ENCODE data around the gene HOXD10. TPM values are rescaled to one million over a fixed set of nuclear protein-coding genes. Genes with fewer than 3 reads are reported as not detected.
A peak's percentile ranks its signal among the peaks of the same experiment; 100 is the strongest.

The HOXD10 gene
- total RNA-seq, 1 experiment from 2014 or later, result 88.6 TPM

DNA sequence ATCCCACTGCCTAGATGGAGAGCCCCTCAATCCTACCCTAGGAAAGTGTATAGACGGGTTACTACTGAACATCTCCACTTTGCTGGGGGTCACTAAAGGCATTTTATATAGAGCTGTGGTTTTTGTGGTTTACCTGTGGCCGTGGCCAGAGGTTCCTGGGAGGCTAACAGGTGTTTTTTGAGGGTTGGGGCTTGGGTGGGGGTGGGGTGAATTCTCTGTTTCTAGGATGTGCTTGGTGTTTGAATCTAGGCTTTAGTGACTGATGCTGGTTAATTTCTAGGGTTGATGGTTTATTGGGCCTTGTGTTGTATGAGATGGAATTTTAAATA, 20.6 kb downstream of the HOXD10 start:
- TF ChIP-seq EZH2 (IDR thresholded peaks at IDR 0.05; ENCODE audit: borderline replicate concordance, low read depth, low read length, poor library complexity, severe bottlenecking), result no peak
- TF ChIP-seq, protein P1, sequence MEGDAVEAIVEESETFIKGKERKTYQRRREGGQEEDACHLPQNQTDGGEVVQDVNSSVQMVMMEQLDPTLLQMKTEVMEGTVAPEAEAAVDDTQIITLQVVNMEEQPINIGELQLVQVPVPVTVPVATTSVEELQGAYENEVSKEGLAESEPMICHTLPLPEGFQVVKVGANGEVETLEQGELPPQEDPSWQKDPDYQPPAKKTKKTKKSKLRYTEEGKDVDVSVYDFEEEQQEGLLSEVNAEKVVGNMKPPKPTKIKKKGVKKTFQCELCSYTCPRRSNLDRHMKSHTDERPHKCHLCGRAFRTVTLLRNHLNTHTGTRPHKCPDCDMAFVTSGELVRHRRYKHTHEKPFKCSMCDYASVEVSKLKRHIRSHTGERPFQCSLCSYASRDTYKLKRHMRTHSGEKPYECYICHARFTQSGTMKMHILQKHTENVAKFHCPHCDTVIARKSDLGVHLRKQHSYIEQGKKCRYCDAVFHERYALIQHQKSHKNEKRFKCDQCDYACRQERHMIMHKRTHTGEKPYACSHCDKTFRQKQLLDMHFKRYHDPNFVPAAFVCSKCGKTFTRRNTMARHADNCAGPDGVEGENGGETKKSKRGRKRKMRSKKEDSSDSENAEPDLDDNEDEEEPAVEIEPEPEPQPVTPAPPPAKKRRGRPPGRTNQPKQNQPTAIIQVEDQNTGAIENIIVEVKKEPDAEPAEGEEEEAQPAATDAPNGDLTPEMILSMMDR (conservative IDR thresholded peaks at IDR 0.05; ENCODE audit: low read depth, low read length), result no peak
- Histone ChIP-seq H3K4me1 (ENCODE audit: insufficient read depth, low read length, poor library complexity, severe bottlenecking) (peaks cover 48% of the 10 kb centered on the region), H3K9me3 (ENCODE audit: low read depth, low read length, poor library complexity, severe bottlenecking) (no peaks in the 10 kb centered on the region), H3K27me3 (replicated peaks; ENCODE audit: insufficient read depth, low read depth, low read length, poor library complexity) (no peaks in the 10 kb centered on the region), H3K36me3 (ENCODE audit: insufficient read depth, low read length, poor library complexity, severe bottlenecking) (peaks cover 5% of the 10 kb centered on the region), H3K4me3 (ENCODE audit: low read depth, low read length, poor library complexity, severe bottlenecking) (peak overlapping the region; percentile 85), H3K27ac (ENCODE audit: low read depth, low read length, poor library complexity, severe bottlenecking) (peak overlapping the region; percentile 98)
- intact Hi-C loops (cut with micrococcal nuclease; ENCODE audit: unreplicated experiment), result loop anchor here (5.0 kb wide), 1 partner anchor 680 kb away; no protein-coding TSS in a partner anchor
- CTCF ChIA-PET, result no interaction called here
- no TSS peak for BruUV-seq (replicated peaks)
- POLR2A ChIA-PET (ENCODE audit: low non-redundant PET), result no interaction called here
- DNase-seq (ENCODE audit: low spot score), result no peak

DNA sequence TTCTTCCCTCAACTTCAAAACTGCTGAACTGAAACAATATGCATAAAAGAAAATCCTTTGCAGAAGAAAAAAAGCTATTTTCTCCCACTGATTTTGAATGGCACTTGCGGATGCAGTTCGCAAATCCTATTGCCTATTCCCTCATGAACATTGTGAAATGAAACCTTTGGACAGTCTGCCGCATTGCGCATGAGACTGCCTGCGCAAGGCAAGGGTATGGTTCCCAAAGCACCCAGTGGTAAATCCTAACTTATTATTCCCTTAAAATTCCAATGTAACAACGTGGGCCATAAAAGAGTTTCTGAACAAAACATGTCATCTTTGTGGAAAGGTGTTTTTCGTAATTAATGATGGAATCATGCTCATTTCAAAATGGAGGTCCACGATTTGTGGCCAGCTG, 21.3 kb downstream of the HOXD10 start:
- POLR2A ChIA-PET (ENCODE audit: low non-redundant PET), result no interaction called here
- peaks cover 5% of the 10 kb centered on the region for H3K36me3 ChIP-seq (ENCODE audit: insufficient read depth, low read length, poor library complexity, severe bottlenecking)
- H3K4me3 ChIP-seq (ENCODE audit: low read depth, low read length, poor library complexity, severe bottlenecking), result peak overlapping the region; percentile 85
- DNase-seq (ENCODE audit: low spot score), result peak; percentile 49
- no peaks in the 10 kb centered on the region for H3K9me3 ChIP-seq (ENCODE audit: low read depth, low read length, poor library complexity, severe bottlenecking)
- CTCF ChIA-PET, result interaction anchor here (4.2 kb wide), 1 partner anchor 317 kb away, joined by 35 read pairs; no protein-coding TSS in a partner anchor
- intact Hi-C loops (cut with micrococcal nuclease; ENCODE audit: unreplicated experiment), result loop anchor here (5.0 kb wide), 1 partner anchor 679 kb away; no protein-coding TSS in a partner anchor
- peaks cover 46% of the 10 kb centered on the region for H3K4me1 ChIP-seq (ENCODE audit: insufficient read depth, low read length, poor library complexity, severe bottlenecking)
- TF ChIP-seq, protein P1 (conservative IDR thresholded peaks at IDR 0.05; ENCODE audit: low read depth, low read length), result no peak
- TF ChIP-seq EZH2 (IDR thresholded peaks at IDR 0.05; ENCODE audit: borderline replicate concordance, low read depth, low read length, poor library complexity, severe bottlenecking), result no peak
- BruUV-seq (replicated peaks), result no TSS peak
- no peaks in the 10 kb centered on the region for H3K27me3 ChIP-seq (replicated peaks; ENCODE audit: insufficient read depth, low read depth, low read length, poor library complexity)
- H3K27ac ChIP-seq (ENCODE audit: low read depth, low read length, poor library complexity, severe bottlenecking), result peak overlapping the region; percentile 98

DNA sequence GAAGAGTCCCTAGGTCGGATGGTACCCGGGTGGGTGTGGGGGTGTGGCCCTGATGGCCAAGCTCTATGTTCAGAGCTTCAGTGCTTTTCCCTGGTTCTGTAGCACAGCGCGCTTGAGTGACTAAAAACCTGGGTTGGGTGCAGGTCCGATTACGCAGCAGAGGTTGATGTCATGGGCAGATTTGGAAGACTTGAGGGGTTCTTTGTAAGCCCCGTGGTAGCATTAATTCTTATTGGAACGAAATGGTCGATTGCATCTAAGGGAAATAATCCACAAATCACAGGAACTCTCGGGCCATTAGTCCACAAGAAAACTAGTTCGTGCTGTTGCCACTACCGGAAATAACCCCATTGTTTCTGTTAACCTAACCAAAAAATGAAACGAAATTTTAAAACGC, 21.9 kb downstream of the HOXD10 start:
- intact Hi-C loops (cut with micrococcal nuclease; ENCODE audit: unreplicated experiment), result loop anchor here (5.0 kb wide), 1 partner anchor 679 kb away; no protein-coding TSS in a partner anchor
- peaks cover 5% of the 10 kb centered on the region for H3K36me3 ChIP-seq (ENCODE audit: insufficient read depth, low read length, poor library complexity, severe bottlenecking)
- DNase-seq (ENCODE audit: low spot score), result peak; percentile 75
- TSS peak; percentile 27 for BruUV-seq (replicated peaks)
- no peaks in the 10 kb centered on the region for H3K9me3 ChIP-seq (ENCODE audit: low read depth, low read length, poor library complexity, severe bottlenecking)
- ChIA-PET CTCF (interaction anchor here (1.0 to 4.2 kb wide), 5 partner anchors 8 to 416 kb away, joined by 3 to 35 read pairs (median 5); no protein-coding TSS in a partner anchor), POLR2A (ENCODE audit: low non-redundant PET) (no interaction called here)
- H3K4me3 ChIP-seq (ENCODE audit: low read depth, low read length, poor library complexity, severe bottlenecking), result peak overlapping the region; percentile 85
- TF ChIP-seq EZH2 (IDR thresholded peaks at IDR 0.05; ENCODE audit: borderline replicate concordance, low read depth, low read length, poor library complexity, severe bottlenecking), result no peak
- TF ChIP-seq, protein P1 (conservative IDR thresholded peaks at IDR 0.05; ENCODE audit: low read depth, low read length), result no peak
- H3K4me1 ChIP-seq (ENCODE audit: insufficient read depth, low read length, poor library complexity, severe bottlenecking), result peaks cover 39% of the 10 kb centered on the region
- H3K27ac ChIP-seq (ENCODE audit: low read depth, low read length, poor library complexity, severe bottlenecking), result peak overlapping the region; percentile 98
- H3K27me3 ChIP-seq (replicated peaks; ENCODE audit: insufficient read depth, low read depth, low read length, poor library complexity), result no peaks in the 10 kb centered on the region
